Stimulated activated CD4-positive, alpha-beta T cell treated with anti-CD3 and anti-CD28 coated beads, Interleukin-15, amount 100 ng/mL, for 48 hours (primary cell): ENCODE data around the gene PPM1N.
A peak's percentile ranks its signal among the peaks of the same experiment; 100 is the strongest.

ENCODE experiments used
- DNase-seq, 2 donors: peaks; one replicate each; pipeline ENCODE4 v3.0.0-alpha.2; 2020; ENCODE audit warnings: low read depth in 2 of 2

The PPM1N gene

GRCh38 chr19:45498411-45499195, at the start of gene PPM1N:
Gene PPM1N, plus strand, starts transcription at chr19:45498443. Its CDS starts 30 bp downstream, at chr19:45498473.
- no peak for DNase-seq

GRCh38 chr19:45448887-45449299, 49.4 kb upstream of the PPM1N start:
- no peak for DNase-seq

GRCh38 chr19:45450012-45450333, 48.3 kb upstream of the PPM1N start:
- DNase-seq: no peak

GRCh38 chr19:45451131-45451849, 47.0 kb upstream of the PPM1N start:
- DNase-seq: no peak

- no peak for DNase-seq
Observed at GRCh38 chr19:45451850-45452387, 46.3 kb upstream of the PPM1N start.

GRCh38 chr19:45455707-45456499, 42.3 kb upstream of the PPM1N start:
- DNase-seq: peak in 1 of 2 donors; percentile 60

- no peak for DNase-seq
Observed at GRCh38 chr19:45456500-45456815, 41.8 kb upstream of the PPM1N start.

GRCh38 chr19:45457776-45458175, 40.5 kb upstream of the PPM1N start:
- no peak for DNase-seq

GRCh38 chr19:45460807-45461347, 37.4 kb upstream of the PPM1N start:
- DNase-seq: no peak

- no peak for DNase-seq
Observed at GRCh38 chr19:45462174-45462573, 36.1 kb upstream of the PPM1N start.

- DNase-seq: no peak
Observed at GRCh38 chr19:45463241-45463640, 35.0 kb upstream of the PPM1N start.

GRCh38 chr19:45464274-45464673, 34.0 kb upstream of the PPM1N start:
- DNase-seq: no peak

- no peak for DNase-seq
Observed at GRCh38 chr19:45464852-45465441, 33.3 kb upstream of the PPM1N start.

GRCh38 chr19:45467115-45467455, 31.2 kb upstream of the PPM1N start:
- no peak for DNase-seq

- peak; percentile 86 to 92 for DNase-seq
Observed at GRCh38 chr19:45467456-45468158, 30.6 kb upstream of the PPM1N start, which contains the start of gene FOSB. Gene FOSB, plus strand, starts transcription at chr19:45467996. Its CDS starts 591 bp downstream, at chr19:45468587.

- DNase-seq: no peak
Observed at GRCh38 chr19:45468159-45468651, 30.0 kb upstream of the PPM1N start.

GRCh38 chr19:45468803-45469131, 29.5 kb upstream of the PPM1N start:
- peak in 1 of 2 donors; percentile 57 for DNase-seq

GRCh38 chr19:45469132-45469944, 28.9 kb upstream of the PPM1N start:
- DNase-seq: peak; percentile 87 to 92

- DNase-seq: no peak
Observed at GRCh38 chr19:45469945-45470761, 28.1 kb upstream of the PPM1N start.
